Ureter (tissue), 1 donor: ENCODE data around the gene PCID2. TPM values are rescaled to one million over a fixed set of nuclear protein-coding genes. Genes with fewer than 3 reads are reported as not detected.
"Not testable (repeated sequence)": the region's sequence is repeated elsewhere in the genome, so short reads cannot be mapped to it uniquely, and the experiment has no call there.

ENCODE experiments used
- DNase-seq: peaks from one replicate; pipeline ENCODE4 v3.0.0-alpha.2; 2020; ENCODE audit warnings: low spot score
- total RNA-seq: library from RNA; stranded (reverse); gene quantifications from one replicate; pipeline ENCODE4 v1.2.4, GENCODE V29; 2023
- donor health status: DM: yes; HTN: yes; CAD: no.

Gene PCID2
- total RNA-seq, 1 donor from 2014 or later = 48.7 TPM

DNA sequence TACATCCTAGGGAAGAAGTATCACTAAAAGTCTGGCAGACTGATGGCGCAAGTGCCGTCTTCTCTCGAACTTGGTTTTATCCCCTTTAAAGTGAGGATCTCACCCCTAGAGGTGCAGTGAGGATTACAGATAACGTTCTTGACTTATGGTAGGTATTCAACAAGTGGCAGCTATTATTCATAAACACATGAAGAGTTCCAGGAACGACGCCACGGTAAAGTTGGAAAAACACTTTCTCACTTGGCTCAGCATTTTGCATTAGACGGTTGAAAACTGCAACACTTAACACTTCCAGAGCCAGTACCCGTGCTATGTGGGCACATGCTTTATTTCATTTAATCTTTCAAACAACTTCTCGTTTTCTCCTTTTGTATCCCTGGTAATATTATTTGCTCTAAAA, 41.3 kb downstream of the PCID2 start:
- DNase-seq = no peak

DNA sequence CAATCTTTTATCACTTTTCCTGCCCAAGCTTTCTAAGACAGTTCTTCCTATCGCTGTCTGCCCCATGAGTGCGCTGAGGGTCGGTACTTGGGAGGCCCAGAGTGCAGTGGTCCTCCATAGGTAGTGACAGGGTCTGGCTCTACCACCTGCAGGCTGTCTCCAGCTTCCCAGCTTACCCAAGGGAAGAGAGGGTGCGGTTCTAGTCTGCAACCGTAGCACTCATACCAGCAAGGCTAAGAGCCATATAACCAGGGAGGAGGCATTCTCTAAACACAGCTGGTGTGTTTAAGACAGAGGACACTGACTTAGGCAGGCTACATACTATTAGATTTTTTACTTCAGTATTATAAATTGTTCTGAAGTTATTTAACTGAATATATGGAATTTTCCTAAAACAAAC, 41.8 kb downstream of the PCID2 start:
- no peak for DNase-seq

DNA sequence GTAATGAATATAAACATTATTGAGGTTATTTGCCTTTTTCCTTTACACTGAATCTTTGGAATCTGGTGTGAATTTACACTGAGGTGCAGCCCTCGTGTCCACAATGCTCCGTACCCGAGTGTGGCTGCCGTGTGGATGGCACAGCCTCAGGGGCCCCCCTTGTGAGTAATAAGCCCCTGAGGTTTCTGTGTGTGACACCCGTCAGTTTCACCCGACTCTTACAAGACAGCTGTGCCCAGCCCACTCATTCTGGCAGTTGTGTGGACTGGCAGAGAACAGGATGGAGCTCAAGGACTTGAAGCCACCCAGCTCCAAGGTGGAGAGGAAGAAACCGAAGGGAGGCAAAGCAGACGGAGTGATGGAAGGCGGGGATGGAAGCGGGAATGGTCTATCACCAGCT, 42.2 kb downstream of the PCID2 start:
- no peak for DNase-seq

DNA sequence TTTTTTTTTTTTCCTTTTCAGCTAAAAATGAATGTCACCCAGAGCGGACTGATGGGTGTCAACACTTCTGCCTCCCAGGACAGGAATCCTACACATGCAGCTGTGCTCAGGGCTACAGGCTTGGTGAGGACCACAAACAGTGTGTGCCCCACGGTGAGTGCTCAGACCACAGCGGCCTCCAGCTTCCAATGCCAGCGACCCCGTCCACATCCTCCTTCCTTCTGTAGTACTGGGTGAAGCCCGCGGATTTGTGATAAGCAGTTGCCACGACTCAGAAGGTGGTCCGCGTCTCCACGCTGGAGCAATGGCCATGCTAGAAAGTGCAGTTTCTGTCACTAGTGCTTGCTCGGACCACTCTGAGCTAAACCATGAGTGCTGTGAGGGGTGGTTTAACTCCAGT, 44.0 kb downstream of the PCID2 start:
- no peak for DNase-seq

DNA sequence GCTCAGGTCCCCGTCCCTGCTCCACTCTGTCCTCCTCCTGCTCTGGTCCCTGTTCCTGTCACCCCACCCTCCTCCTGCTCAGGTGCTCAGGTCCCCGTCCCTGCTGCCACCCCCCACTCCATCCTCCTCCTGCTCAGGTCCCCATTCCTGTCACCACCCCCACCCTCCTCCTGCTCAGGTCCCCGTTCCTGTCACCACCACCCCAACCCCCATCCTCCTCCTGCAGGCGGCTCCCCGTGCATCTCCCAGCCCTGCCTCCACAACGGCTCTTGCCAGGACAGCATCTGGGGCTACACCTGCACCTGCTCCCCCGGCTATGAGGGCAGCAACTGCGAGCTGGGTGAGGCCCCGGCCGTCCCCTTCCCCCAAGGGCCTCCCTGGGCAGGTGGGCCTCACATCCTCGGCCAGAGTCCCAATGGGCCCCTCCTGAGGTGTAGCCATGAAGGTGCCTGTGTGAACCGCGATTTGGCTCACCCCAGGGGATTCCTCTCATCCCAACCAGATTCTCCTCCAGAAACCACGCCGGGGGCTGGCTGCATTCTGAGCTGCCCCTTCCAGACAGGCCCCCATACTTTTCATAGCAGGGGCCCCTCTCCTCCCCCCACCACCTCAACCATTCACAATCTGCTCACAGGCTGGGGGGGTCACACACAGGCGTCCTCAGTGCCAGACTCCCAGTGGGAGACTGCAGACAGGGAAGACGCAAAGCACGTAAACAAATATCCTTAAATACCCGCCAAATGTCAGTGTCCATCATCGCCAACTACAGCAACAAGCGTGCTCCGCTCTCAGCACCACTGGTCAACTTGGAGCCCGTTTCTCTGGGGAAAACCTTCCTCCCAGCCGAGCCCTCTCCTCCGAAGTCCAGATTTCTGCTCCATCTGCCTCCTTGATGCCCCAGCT, 45.4 kb downstream of the PCID2 start:
- DNase-seq = no peak

DNA sequence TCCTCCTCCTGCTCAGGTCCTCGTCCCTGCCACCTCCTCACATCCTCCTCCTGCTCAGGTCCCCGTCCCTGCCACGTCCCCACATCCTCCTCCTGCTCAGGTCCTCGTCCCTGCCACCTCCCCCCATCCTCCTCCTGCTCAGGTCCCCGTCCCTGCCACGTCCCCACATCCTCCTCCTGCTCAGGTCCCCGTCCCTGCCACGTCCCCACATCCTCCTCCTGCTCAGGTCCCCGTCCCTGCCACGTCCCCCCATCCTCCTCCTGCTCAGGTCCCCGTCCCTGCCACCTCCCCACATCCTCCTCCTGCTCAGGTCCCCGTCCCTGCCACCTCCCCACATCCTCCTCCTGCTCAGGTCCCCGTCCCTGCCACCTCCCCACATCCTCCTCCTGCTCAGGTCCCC, 46.5 kb downstream of the PCID2 start:
- DNase-seq = not testable (repeated sequence)

DNA sequence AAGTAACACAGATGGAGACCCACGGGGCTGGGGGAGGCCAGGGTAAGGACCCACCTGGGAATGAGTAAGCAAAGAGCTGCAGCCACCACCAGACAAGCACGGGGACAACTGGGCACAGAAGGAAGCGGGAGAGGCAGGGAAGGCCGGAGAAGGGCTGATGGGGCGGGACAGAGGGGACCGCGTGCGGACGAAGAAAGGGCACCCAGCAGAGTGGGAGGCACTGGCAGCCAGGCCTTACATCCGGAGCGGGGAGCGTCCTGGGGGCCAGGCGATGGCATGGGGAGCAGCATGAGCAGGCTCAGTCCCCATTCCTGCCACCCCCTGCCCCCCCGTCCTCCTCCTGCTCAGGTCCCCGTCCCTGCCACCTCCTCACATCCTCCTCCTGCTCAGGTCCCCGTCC, 47.0 kb downstream of the PCID2 start:
- no peak for DNase-seq

DNA sequence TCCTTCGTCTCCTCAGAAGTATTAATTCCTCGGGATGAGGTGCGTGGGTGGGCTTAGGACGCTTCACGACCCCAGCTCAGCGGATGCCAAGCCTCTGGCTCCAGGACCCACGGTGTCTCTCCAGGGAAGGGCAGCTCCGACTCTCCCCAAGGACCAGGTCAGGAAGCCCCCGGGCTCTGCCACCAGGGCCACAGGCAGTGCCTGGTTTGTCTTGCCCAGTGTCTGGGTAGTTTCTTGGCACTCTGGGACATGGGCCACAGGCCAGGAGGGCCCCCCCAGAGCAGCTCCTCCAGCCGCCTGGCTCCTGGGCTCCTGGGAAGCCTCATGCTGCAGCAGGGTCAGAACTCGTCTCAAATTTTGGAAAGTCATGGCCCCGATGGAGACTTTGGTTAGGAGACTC, 47.5 kb downstream of the PCID2 start:
- DNase-seq = no peak

DNA sequence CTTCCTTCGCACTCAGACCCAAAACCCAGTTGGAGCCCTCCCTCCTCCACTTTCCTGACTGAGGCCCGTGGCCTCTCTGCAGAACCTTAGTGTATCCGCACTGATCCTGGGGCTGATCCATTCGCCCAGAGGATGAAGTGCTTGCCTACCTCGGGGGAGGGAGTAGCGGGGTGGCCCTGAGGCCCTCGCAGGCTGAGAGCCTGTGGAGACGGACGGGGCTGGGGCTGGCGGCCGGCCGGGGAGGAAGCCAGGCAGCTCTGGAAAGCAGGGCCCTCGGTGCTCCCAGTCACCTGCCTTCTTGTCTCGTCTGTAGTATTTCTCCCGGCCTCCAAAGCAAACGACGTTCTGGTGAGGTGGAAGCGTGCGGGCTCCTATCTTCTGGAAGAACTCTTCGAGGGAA, 48.8 kb downstream of the PCID2 start:
- no peak for DNase-seq

DNA sequence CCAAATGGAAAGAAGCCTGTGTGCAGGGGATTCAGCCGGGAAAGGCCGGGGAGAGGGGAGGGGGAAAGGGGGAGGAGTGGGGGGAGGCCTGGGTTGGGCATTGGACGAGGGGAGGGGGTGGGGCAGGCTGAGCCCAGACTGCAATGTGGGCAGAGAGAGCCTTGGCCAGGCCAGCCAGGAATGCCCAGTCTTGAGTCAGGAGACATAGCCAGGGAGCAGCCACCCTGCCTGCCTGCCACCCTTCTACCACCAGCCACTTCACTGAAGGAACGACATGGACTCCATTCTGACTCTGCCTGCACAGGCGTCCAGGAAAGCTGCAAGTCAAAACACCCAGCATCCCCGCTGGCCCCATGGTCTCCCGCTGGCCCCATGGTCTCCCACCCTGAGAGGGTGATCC, 49.5 kb downstream of the PCID2 start:
- DNase-seq = no peak

DNA sequence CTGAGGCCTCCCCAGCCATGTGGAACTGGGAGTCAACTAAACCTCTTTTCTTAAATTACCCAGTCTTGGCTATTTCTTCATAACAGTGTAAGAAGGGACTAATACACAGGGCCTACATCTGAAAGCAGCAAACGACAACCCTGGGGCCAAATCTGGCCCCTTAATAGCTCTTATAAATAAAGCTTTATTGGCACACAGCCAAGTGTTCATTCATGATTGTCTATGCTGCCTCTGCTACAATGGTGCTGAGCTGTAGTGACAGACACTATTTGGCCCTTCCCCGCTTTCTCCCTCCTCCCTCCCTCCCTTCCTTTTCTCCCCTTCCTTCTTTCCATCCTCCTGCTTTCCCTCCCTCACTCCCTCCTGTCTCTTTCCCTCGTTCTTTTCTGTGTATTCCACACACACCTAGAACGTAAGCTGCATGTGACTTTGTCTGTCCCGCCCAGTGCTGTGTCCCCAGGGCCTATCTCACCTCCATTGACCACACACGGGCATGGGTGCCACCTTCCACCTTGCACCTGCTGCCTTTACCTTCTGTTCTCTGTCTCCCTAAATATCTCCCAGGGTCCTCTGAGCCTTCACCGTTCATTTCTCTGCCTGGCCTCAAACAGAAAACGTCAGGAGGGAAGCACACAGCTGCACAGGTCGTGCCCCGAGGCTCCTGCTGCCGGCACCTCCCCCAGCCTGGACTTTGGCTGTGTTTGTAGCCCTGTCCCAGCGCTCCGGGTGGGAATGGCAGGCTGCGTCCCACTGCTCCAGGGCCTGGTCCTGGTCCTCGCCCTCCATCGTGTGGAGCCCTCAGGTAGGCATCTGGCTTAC, 50.3 kb downstream of the PCID2 start, which contains the start of gene PROZ:
Gene PROZ, plus strand, starts transcription at position 720 of the 819 bp plus-strand sequence. Its CDS starts 13 bp downstream, at position 733.
- no peak for DNase-seq

DNA sequence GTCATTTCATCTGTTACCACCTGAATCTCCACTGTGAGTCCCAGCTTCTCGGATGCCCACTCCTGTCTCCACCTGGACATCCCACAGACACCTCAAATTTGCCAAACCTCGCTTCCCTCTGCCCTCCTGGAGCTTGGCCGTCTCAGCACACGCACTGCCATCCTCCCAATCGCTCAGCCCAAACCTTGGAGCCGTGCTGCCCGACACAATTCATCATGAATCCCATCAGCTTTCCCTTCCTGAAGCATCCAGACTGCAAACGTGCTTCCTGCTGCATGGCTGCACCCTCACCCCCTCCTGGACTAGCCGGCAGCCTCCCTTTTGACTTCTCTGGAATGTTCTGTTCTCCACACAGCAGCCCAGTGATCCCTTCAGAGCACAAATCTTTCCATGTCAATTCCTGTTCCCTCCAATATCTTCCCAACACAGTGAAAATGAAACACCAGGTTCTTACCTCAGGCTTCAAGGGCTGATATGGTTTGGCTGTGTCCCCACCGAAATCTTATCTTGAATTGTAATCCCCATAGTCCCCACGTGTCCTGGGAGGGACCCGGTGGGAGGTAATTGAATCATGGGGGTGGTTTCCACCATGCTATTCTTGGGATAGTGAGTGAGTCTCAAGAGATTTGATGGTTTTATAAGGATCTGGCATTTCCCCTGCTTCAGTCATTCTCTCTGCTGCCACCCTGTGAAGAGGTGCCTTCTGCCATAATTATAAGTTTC, 51.1 kb downstream of the PCID2 start:
- DNase-seq = no peak

DNA sequence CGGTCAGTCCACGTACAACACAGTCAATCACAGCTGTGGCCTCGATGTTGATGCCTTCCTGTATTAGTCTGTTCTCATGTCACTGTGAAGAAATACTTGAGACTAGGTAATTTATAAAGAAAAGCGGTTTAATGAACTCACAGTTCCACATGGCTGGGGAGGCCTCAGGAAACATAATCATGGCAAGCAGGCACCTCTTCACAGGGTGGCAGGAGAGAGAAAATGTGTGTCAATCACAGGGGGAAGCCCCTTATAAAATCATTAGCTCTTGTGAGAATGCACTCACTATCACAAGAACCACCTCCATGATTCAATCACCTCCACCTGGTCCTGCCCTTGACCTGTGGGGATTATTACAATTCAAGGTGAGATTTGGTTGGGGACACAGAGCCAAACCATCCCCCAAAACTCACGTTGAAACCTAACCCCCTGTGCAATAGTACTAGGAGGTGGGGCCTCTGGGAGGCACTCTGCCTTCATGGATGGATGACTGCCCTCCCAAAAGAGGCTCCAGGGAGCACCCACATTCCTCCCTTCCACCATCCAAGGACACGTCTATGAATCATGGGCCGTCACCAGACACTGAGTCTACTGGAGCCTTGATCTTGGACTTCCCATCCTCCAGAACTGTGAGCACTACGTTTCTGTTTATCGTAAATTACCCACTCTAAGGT, 52.4 kb downstream of the PCID2 start:
- DNase-seq = no peak

DNA sequence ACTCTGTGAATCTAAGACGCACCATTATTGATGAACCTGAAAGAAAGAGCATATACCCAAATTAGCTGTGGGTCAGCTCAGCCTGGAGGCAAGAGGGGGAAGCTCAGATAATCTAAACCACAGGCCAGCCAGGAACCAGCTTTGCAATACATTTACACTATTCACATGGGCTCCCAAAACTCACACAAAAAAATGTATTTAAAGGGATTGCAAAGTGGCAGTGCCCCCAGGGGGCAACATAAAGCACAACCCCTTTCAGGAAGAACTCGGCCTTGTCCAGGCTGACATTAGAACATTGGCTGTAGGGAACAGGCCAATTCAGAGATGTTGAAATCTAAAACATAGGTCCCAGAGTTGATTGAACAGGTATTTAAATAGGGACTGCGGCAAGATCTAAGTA, 53.3 kb downstream of the PCID2 start:
- DNase-seq = no peak

DNA sequence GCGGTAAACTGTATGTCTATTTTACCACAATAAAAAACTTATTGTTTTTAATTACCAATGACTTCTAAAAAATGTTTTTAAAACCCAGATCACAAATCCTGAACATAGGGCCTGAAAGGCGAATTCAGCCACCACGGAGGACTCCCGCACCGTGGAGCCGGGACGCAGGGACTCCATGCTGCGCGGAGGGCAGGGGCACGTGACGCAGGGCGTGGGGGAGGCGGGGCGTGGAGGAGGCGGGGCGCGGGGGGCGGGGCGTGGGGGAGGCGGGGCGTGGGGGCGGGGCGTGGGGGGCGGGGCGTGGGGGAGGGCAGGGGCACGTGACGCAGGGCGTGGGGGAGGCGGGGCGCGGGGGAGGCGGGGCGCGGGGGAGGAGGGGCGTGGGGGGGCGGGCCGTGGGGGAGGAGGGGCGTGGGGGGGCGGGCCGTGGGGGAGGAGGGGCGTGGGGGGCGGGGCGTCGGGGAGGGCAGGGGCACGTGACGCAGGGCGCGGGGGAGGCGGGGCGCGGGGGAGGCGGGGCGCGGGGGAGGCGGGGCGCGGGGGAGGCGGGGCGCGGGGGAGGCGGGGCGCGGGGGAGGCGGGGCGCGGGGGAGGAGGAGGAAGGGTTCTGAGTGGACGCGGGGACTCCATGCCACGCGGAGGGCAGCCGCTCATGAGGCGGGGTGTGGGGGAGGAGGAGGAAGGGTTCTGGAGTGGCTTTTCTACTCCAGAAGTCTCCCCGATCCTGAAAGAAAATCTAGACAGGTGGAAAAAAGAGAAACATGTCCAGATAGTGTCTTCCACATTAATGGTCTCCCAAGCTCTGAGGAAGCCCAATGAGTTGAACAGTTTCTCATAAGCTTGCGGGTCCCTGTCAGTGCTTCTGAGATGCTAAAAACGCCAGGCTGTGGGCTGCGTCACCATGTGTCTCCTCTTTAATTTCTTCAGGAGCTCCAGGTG, 54.4 kb downstream of the PCID2 start:
- peak; percentile 84 for DNase-seq

DNA sequence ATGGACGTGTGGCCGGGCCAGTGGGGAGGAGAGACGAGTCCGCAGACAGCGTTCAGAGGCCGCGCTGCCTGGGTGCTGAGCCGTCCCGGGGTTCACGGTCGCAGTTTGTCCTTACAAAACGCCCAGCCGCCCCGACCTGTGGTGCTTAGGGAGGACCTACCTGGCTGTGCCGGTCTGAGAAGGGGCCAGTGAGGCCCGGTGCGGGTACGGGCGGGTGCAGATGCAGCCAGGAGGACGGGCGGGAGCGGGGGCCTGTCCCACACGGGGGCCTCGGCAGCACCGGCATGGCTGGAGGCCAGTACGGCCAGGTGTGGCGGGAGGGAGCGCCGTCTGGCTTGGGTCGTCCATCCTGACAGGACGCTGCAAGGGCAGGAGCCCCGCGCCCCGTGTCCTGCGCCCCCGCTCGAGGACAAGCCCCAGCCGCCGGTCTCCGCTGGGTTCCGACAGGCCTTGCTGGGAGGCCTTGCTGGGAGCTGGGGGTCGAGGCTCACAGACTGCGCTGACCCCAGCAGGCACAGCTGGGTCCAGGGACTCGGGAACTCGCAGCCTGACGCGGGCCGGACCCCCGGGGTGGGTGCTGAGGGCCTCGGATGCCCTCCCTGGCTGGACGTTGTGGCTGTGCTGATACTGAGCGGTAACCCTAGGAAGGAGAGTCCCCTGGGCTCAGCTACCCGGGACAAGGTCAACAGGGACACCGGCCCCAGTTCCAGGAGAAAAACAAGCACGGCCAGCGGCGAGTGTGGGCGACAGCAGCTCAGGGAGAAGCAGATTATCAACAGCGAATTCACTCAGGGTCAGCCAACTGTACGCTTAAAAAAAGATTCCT, 55.3 kb downstream of the PCID2 start:
- DNase-seq = no peak

DNA sequence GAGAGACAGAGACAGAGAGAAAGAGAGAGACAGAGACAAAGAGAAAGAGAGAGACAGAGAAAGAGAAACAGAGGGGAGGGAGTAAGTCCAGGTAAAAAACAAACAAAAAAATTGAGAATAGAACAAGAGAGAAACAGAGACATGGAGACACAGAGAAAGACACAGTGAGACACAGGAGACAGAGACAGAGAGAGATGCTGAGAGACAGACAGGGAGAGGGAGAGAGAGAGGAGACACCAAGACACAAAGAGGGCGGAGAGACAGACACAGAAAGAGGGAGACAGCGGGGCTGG, 55.8 kb downstream of the PCID2 start:
- DNase-seq = no peak

DNA sequence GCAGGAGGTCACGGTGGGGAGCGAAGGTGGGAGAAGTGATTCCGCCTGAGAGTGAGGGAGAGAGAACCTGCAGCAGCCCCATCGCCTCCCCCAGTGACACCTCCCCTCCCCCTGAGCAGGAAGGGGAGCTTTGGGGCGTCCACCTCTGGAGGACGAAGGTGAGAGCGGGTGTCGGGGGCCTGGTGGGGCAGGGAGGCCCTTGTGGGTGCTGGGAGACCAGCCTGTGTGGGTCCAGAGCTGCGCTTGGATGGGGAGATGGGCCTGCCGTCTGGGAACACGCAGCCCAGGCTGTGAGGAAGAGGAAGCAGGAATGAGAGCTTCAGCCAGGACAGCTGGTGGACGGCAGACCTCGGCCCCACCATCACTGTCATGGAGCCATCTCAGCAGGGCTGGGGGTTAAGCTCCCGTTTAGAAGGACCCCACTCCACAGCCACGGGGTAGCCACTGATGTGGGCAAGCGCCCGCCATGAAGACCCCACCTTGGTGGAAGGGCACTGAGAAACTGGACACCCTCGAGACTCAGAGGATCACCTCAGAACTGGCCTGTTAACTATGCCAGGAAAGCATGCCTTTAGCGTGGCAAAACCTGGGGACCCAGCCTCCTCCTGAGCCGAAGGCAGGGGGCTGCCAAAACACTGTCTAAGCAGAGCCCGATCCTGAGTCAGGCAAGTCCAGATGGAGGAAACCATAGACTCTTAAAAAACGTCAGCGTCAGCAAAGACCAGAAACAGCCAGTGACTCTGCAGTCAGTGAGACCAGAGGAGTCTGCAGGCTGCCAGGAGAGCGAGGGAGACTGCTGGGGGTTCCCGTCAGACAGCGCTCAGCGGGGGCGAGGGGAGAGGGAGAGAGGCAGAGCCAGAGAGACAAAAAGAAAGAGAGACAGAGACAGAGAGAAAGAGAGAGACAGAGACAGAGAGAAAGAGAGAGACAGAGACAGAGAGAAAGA, 56.5 kb downstream of the PCID2 start:
- no peak for DNase-seq
